ENCODE results near the gene ZNRF1.

DNA sequence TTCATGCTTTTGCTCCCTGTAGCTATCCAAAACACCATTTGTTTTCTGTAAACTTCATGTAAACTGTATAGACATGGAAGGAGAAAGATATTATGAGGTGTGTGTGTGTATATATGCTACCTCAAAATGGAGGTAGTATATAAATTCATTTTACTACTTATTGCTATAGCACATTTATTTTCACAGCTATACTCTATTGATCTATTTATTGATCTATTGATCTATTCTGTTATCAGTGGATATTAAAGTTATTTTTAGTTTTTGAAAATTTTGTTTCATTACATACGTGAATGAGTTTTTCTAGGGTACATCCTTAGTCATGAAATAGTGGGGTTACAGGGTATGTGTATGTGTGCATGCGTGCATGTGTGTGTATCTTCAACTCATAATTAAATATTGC, 15.5 kb downstream of the ZNRF1 start:
- TF ChIP-seq POLR2AphosphoS5 (IDR thresholded peaks at IDR 0.05; ENCODE audit: borderline replicate concordance, low read depth, low read length) = no peak
- no peak for TF ChIP-seq EZH2 (IDR thresholded peaks at IDR 0.05)
